Activated naive CD4-positive, alpha-beta T cell treated with anti-CD3 and anti-CD28 coated beads, Interleukin-2, amount 50 U/mL, for 16 hours (primary cell): ENCODE data around the gene LIN28B.
"Not testable (repeated sequence)": the region's sequence is repeated elsewhere in the genome, so short reads cannot be mapped to it uniquely, and the experiment has no call there.

Source experiments
- DNase-seq: peaks from one replicate; pipeline ENCODE4 v3.0.0-alpha.2; 2020

The LIN28B gene

GRCh38 chr6:104957301-104958177 lies 632 bp downstream of the LIN28B start:
- DNase-seq: no peak

- DNase-seq: no peak
Measured at GRCh38 chr6:104958178-104959025, 1.5 kb downstream of the LIN28B start.

DNA sequence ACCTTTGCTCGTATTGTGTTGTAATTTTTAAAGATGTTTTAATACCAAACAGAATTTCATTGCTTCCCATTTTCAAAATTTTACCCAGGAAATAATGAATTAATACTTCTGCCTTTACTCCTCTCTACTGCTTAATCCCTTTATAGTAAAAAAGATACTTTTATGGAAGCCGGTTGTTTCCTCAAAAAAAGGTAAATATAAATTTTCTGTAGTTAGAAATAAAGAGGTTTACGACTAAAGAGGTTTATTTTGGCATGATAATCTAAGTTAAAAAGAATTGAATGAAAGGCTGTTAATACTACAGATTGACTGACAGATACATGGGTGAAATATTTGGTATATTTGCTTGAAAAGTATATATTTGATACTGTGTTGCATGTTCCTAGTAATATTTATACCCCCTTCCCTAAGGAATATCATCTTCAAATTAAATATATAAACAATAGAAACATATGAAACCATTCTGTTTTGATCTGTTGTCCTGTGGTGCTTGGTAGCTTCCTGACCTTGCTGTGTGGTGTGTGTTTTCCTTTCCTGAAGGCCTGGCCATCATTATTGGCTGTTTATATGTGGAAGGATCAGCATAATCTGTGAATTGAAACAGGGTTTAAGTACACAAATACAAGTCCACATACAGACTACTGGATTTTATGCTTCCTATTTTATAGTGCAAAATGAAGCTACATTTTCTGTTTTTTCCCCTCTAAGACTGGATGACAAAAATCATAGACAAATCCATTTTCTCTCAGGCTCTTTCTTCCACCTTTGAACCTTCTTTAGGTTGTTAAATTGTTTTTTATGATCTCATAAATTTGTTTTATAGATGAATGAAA lies 2.3 kb downstream of the LIN28B start:
- no peak for DNase-seq

- no peak for DNase-seq
Measured at GRCh38 chr6:104969108-104969507, 12.2 kb downstream of the LIN28B start.

DNA sequence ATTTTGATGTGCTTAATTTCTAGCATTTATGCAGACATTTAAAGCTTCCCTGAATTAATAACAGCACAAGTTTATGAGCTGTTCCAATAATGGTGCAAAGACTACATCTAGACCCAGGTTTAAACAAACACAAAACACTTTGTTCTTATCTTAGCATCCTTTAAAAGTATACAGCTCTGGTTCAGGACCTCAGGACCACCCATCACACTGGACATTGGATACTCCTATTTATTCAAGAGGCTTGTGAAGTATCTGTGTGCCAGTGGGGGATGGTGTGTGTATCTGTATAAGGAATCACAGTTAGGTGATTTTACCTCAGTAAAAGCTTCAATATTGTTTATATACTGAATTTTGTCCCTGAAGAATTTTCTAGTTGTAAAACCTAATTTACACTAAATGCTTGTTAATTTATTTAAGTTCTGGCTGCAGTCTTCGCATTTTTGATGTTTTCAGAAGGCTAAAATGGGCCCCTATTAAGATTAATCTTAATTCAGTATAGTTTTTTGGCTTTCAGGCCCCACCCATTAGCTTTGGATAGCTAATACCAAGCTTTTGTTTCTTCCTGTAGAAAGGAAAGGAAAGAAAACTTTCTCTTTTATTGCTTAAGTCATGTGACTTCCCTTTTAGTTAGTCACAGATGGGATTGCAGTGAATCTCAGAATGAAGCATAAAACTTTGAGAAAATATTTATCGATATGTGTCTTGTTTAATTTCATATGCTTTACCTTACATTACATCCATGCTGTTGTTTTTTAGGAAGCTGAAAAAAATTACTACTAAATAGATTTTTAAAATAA lies 13.1 kb downstream of the LIN28B start:
- no peak for DNase-seq

DNA sequence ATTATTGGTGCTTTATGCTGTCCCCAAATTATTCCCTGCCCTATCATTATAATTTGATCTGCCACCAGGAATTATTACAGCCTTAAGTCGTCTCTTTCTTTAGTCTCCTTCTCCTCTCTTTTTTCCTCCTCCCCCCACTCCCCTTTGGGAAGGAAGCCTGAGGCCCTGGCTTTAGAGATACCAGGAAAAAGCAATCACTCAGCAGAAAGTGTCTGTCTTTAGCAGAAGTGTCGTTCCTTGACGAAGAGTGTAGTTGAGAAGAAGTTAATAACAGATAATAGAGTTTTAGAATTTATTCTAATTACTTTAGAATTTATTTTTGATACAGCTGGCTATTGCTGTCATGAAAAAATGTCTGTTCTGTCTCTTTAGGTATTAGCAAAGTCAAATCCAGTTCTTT lies 16.5 kb downstream of the LIN28B start:
- DNase-seq: no peak

GRCh38 chr6:104983296-104983695 lies 26.4 kb downstream of the LIN28B start:
- DNase-seq: no peak

- no peak for DNase-seq
Measured at GRCh38 chr6:104983776-104984175, 26.9 kb downstream of the LIN28B start.

DNA sequence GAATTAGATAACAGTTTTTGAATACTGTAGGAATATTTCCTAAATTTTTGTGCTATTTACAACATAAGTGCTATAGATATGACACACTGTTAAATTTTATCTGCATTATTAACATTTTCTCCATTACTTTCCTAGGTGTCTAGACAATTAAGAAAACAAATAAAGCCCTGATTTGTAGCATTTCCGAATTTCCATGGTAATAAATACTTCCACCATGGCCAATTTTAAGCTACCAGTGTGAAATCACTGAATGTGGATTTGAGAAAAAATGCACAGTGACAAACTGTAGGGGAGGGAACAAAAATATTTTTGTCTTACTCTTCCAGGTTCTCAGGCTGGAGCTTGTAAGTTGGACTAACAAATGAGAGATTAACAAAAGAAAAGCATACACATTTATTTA lies 27.9 kb downstream of the LIN28B start:
- no peak for DNase-seq

- DNase-seq: not testable (repeated sequence)
Measured at GRCh38 chr6:104985875-104986274, 29.0 kb downstream of the LIN28B start.

- DNase-seq: no peak
Measured at GRCh38 chr6:104986625-104987024, 29.7 kb downstream of the LIN28B start.

- no peak for DNase-seq
Measured at GRCh38 chr6:104987218-104987617, 30.3 kb downstream of the LIN28B start.

GRCh38 chr6:104990085-104990484 lies 33.2 kb downstream of the LIN28B start:
- no peak for DNase-seq

GRCh38 chr6:104991062-104991461 lies 34.2 kb downstream of the LIN28B start:
- DNase-seq: not testable (repeated sequence)

DNA sequence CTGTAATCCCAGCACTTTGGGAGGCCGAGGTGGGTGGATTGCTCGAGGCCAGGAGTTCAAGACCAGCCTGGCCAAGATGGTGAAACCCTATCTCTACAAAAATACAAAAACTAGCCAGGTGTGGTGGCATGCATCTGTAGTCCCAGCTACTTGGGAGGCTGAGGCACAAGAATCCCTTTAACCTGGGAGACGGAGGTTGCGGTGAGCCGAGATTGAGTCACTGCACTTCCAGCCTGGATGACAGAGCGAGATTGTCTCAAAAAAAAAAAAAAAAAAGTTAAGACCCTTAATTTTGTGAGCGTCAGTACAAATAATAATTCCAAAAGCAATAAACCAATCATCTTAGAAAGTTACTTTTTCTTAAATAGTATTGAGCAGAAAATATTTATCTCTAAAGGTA lies 36.7 kb downstream of the LIN28B start:
- DNase-seq: not testable (repeated sequence)

DNA sequence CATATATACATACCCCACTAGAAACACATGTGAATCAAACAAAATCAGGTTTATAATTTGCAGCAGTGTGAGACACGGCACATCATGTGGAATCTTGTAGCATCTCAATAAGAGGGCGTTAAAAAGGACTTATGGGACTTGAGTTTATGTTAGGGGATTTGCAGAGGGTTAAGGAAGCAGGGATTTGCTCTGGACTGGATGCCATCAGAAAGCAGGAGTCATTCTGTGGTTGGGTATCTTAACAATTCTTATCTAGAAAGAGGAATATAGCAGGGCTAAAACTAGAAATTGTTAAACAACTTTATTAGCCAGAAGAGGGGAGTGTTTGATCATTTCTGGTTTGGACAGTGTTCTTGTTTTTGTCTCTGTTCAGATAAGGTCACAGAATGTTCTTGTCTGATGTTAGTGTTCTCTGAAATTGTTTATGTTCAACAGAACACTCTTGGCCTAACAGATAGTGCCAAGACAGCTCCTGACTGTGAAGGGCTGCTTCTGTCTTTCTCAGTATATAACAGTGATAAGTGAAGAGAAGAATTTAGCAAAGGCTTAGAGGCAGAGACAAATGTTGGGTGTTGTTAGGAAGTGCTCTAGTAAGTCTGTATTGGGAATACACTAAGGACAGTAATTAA lies 39.2 kb downstream of the LIN28B start:
- no peak for DNase-seq

DNA sequence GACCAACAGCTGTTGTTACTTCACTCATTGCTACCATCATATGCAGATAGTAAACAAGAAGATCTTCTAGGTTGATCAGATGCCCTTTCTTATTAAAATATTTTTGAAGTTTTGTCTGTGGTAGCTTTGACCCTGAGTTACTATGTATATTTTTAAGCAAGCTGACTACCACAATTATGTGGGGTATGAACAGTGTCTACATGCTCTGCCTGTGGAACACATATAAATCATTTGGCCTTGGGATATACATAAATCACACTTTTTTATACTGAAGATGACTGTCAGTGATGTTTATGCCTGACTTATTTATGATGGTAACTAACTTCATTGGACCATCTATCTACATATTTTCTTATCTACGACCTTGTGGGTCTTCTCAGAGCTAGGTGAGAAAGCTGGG lies 44.2 kb downstream of the LIN28B start:
- DNase-seq: no peak

DNA sequence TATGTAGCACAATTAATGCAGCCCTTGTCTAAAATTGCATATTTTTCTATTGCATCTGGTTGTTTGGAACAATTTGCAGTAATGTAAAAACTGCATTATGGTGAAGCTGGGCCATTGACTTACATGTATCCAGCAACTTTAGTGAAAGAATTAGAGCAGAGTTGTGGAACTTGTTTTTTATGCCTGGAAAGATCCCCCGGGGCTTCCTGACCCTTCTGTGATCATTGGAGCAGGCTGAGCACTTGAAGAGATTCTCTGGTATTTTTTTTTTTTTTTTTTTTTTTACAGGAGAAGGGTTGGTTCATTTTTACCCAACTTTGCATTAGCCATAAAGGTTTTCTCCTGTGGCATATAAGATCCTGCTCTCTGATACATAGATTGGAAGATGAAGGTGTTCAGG lies 45.0 kb downstream of the LIN28B start:
- DNase-seq: no peak

DNA sequence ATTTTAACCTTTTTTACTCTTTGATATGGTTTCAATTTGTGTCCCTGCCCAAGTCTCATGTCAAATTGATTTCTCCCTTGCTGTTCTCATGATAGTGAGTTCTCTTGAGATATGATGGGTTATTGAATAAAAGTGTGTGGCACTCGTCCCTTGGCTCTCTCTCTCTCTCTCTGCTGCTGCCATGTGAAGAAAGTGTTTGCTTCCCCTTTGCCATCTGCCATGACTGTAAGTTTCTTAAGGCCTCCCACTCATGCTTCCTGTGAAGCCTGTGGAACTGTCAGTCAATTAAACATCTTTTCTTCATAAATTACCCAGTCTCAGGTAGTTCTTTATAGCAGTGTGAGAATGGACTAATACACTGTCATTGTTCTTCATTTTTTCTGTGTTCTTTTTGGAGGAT lies 48.5 kb downstream of the LIN28B start:
- no peak for DNase-seq

GRCh38 chr6:105013459-105013858 lies 56.6 kb downstream of the LIN28B start:
- not testable (repeated sequence) for DNase-seq

DNA sequence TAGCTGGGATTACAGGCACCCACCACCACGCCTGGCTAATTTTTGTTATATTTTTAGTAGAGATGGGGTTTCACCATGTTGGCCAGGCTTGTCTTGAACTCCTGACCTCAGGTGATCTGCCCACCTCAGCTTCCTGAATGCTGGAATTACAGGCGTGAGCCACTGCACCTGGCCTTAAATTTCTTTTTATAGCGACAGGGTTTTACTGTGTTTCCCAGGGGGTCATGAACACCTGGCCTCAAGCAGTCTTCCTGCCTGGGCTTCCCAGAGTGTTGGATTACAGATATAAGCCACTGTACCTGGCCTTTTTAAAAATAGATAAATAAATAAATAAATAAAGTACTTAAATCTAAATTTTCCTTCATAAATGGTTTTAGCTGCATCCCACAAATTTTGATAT lies 57.5 kb downstream of the LIN28B start:
- no peak for DNase-seq

DNA sequence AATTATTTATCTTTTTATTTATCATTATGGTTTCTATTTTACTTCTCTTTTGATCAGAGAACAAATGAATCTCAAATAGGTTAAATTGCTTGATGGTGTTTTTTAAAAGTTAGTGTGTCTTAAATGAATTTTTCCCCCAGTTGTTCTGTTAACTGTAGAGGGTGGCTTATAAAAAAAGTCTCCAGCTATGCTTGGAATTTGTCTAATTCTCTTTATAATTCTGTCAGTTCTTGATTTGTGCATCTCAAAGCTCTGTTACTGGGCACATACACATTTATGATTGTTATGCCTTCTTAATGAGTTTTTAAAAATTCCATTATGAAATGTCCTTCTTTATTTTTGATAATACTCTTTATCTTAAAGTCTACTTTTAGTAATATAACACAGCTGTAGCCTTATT lies 58.0 kb downstream of the LIN28B start:
- no peak for DNase-seq
